ENCODE results near the gene SPSB1. TPM values are rescaled to one million over a fixed set of nuclear protein-coding genes. Genes with fewer than 3 reads are reported as not detected.

Gene SPSB1
- total RNA-seq, 1 experiment from 2014 or later = 2.9 TPM

- no peak overlapping the region for H2BK15ac ChIP-seq (ENCODE audit: low read depth, low read length)
- H3K79me2 ChIP-seq (ENCODE audit: insufficient read depth, low read length) = no peaks in the 10 kb centered on the region
- Mint-ChIP-seq H3K9me3 (peaks cover 4 to 5% of the 10 kb centered on the region in 2 experiments; a peak in 4 of 5 replicates), H3K36me3 (ENCODE audit: insufficient read depth in 1 of 3, low read depth in 3 of 3) (peaks cover 0 to 3% (median 2%) of the 10 kb centered on the region in 3 experiments; a peak in 4 of 7 replicates), H3K4me3 (no peak overlapping the region), H3K4me1 (peaks cover 8 to 9% of the 10 kb centered on the region in 2 experiments), H3K27me3 (ENCODE audit: low read depth) (peaks cover 5% of the 10 kb centered on the region), H3K27ac (no peak overlapping the region; a peak in 1 of 7 replicates)
- H3K4me1 ChIP-seq (ENCODE audit: insufficient read depth, low read length) = no peaks in the 10 kb centered on the region
- H3K18ac ChIP-seq (ENCODE audit: insufficient read length, low read depth, low read length) = no peak overlapping the region
- no peak overlapping the region for H4K8ac ChIP-seq (replicated peaks; ENCODE audit: insufficient read length, low read depth, low read length)
- no peak overlapping the region for H3T11ph ChIP-seq (ENCODE audit: low read length)
- H3K23ac ChIP-seq (ENCODE audit: insufficient read length, low read depth, low read length) = no peak overlapping the region
- H2AK5ac ChIP-seq (ENCODE audit: insufficient read length, low read length) = no peak overlapping the region
- H3K14ac ChIP-seq (ENCODE audit: insufficient read depth, low read length) = no peak overlapping the region; the same call in 1 of the 2 replicates
- no peak overlapping the region for H2BK120ac ChIP-seq (ENCODE audit: low read depth, low read length, poor library complexity, severe bottlenecking)
- H2BK5ac ChIP-seq (ENCODE audit: insufficient read length, low read length) = no peak overlapping the region
- no peaks in the 10 kb centered on the region for H3K9me3 ChIP-seq (ENCODE audit: control insufficient read depth, low read depth, low read length)
- H4K91ac ChIP-seq (ENCODE audit: insufficient read length, low read depth, low read length) = no peak overlapping the region
- H3K27ac ChIP-seq (ENCODE audit: insufficient read length, low read depth, low read length) = no peak overlapping the region
- no peak overlapping the region for H3K56ac ChIP-seq (ENCODE audit: insufficient read length, low read depth, low read length)
- no CpG with 5 or more reads among the region's 21 CpGs for WGBS (ENCODE audit: extremely low coverage, insufficient read length, low lambda C conversion rate)
- no peak for TF ChIP-seq CTCF (conservative IDR thresholded peaks at IDR 0.05)
- no peak overlapping the region for H2AFZ ChIP-seq (ENCODE audit: low read length)
- no peak overlapping the region for H3K4me2 ChIP-seq (ENCODE audit: insufficient read depth, insufficient read length, low read length)
- no peak for DNase-seq
- no peaks in the 10 kb centered on the region for H4K20me1 ChIP-seq (ENCODE audit: control insufficient read depth, insufficient read depth, insufficient read length)
- H3K79me1 ChIP-seq (ENCODE audit: insufficient read depth, low read depth, low read length, poor library complexity, severe bottlenecking) = no peaks in the 10 kb centered on the region
- H3K23me2 ChIP-seq (ENCODE audit: insufficient read length, low read depth, low read length, poor library complexity, severe bottlenecking) = no peaks in the 10 kb centered on the region
- no peak overlapping the region for H3K4ac ChIP-seq (ENCODE audit: low read depth, low read length)
- H3K9ac ChIP-seq (ENCODE audit: extremely low read depth, insufficient read length, low read length) = no peak overlapping the region
- H3K27me3 ChIP-seq (ENCODE audit: insufficient read depth, low read length) = no peaks in the 10 kb centered on the region
- H4K5ac ChIP-seq (ENCODE audit: insufficient read length, low read depth, low read length) = no peak overlapping the region
- no peak overlapping the region for H2BK20ac ChIP-seq (ENCODE audit: low read depth, low read length, poor library complexity, severe bottlenecking)
- H2BK12ac ChIP-seq (ENCODE audit: insufficient read length, low read depth, low read length) = no peak overlapping the region
Measured at GRCh38 chr1:9399510-9400424, 107.1 kb downstream of the SPSB1 start.

All from H9 (cell line).